SK-N-MC (cell line): ENCODE data around the gene MAPK9.

ENCODE experiments used
- DNase-seq: peaks from one replicate; pipeline ENCODE4 v3.0.0-alpha.2; 2011; ENCODE audit warnings: low read depth, low spot score
- H3K27ac ChIP-seq: fragments of 200-600 bp; sonication (generic); 2 replicates; pipeline ENCODE4 v1.5.1; 2016; ENCODE audit warnings: mixed run types
- H3K36me3 ChIP-seq: fragments of 200-600 bp; sonication (generic); 2 replicates; pipeline ENCODE4 v1.6.1; 2017; ENCODE audit warnings: antibody characterized with exemption, low read length, mixed read lengths; ENCODE audit not compliant: insufficient read depth
- H3K4me3 ChIP-seq: fragments of 200-600 bp; sonication (generic); 2 replicates; pipeline ENCODE4 v1.5.1; 2016
- H3K9ac ChIP-seq: fragments of 200-600 bp; sonication (generic); 2 replicates; pipeline ENCODE4 v1.8.0; 2017; ENCODE audit warnings: mixed run types, mixed read lengths; ENCODE audit not compliant: insufficient read length
- H3K9me3 ChIP-seq: fragments of 200-600 bp; sonication (generic); 2 replicates; pipeline ENCODE4 v1.6.1; 2017; ENCODE audit warnings: low read depth, mild to moderate bottlenecking, antibody characterized with exemption, low read length, moderate library complexity, mixed read lengths
- EZH2 ChIP-seq: fragments of 200-600 bp; sonication (generic); IDR thresholded peaks from one replicate; pipeline ENCODE4 v1.6.1; 2017; ENCODE audit warnings: antibody characterized with exemption
- FOXP2 ChIP-seq: optimal IDR thresholded peaks from 2 replicates; pipeline ENCODE3; 2011; ENCODE audit warnings: mild to moderate bottlenecking, moderate library complexity; ENCODE audit not compliant: insufficient read depth; ENCODE audit errors: extremely low read length, control extremely low read depth
- POLR2AphosphoS5 ChIP-seq: IDR thresholded peaks from 2 replicates; pipeline ENCODE4 v1.6.1; 2012; ENCODE audit warnings: mild to moderate bottlenecking, low read depth, low read length, borderline replicate concordance

The MAPK9 gene

DNA sequence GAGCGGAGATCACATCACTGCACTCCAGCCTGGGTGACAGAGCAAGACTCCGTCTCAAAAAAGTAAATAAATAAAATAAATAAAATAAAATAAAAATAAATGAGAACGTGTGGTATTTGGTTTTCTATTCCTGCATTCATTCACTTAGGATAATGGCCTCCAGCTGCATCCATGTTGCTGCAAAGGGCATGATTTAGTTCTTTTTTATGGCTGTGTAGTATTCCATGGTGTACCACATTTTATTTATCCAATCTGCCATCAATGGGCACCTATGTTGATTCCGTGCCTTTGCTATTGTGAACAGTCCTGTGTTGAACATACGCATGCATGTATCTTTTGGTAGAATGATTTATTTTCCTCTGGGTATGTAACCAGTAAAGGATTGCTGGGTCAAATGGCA lies 74.1 kb downstream of the MAPK9 start:
- TF ChIP-seq FOXP2 = no peak
- TF ChIP-seq POLR2AphosphoS5 = no peak
- TF ChIP-seq EZH2 = no peak
- Histone ChIP-seq H3K9ac (no peak overlapping the region), H3K9me3 (no peaks in the 10 kb centered on the region), H3K27ac (no peak overlapping the region), H3K36me3 (no peaks in the 10 kb centered on the region), H3K4me3 (no peak overlapping the region)
- no peak for DNase-seq

DNA sequence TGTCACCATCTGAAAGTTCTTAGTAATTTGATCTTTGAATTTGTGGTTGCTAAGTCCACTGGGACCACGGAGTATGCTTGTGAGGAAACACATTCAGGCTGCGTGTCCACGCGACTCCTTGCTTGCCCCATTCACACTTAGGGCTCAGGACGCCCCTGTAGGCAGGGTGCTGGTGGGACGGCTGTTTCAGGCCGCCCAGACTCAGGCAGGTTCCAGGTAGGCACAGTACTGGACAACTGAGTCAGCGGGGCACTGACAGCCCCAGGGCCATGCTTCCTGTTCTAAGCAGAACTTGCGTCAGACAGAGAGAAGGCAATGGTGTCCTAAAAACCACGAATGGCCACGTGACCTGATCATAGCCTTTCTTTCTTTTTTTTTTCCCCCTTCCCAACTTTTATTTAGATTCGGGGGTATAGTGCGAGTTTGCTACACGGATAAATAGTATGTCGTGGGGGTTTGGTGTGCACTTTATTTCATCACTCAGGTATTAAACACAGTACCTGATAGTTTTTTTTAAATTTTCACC lies 75.2 kb downstream of the MAPK9 start:
- no peak for DNase-seq
- TF ChIP-seq EZH2 (no peak), POLR2AphosphoS5 (no peak), FOXP2 (no peak)

DNA sequence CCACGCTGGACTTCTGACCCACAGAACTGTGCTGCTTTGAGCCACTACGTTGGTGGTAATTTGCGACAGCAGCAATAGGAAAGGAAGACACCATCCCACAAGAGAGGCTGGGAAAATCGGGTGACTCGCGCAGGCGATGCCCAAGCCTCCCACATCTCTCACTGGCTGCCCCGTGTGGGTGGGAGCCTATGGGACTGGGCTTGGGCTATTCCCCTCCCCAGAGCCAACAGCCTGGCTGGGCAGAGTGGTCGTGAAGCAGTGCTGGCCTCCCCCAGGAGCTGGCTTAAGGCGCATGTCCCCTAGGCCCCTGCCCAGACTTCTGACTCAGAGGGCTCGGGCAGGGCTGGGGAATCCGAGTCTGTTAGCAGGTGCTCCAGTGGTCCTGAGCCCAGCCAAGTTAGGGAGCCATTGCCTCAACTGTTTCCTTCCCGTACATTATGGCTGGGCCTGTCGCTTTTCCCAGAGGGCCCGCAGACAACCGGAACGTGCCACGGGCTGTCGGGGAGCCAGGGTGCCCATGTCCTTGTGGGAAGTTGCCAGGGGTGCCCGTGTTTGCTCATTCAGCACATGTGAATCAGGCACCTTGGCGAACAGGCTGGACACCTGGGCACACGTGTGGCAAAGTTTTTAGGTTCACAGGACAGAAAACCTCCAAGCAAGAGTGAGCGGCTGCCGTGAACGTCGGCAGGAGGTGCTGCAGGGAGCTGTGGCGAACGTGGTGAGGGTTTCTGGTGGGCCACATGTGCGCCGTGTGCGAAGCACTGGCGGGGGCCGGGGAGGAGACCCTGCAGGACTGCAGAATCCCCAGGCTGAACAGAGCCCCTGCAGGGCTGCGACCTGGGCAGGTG lies 75.9 kb downstream of the MAPK9 start:
- DNase-seq = no peak
- no peaks in the 10 kb centered on the region for H3K9me3 ChIP-seq
- no peak overlapping the region for H3K27ac ChIP-seq

More for the DNA sequence above, 75.2 kb downstream of the MAPK9 start:
- Histone ChIP-seq H3K9ac (no peak overlapping the region), H3K4me3 (no peak overlapping the region), H3K36me3 (no peaks in the 10 kb centered on the region), H3K9me3 (no peaks in the 10 kb centered on the region), H3K27ac (no peak overlapping the region)

DNA sequence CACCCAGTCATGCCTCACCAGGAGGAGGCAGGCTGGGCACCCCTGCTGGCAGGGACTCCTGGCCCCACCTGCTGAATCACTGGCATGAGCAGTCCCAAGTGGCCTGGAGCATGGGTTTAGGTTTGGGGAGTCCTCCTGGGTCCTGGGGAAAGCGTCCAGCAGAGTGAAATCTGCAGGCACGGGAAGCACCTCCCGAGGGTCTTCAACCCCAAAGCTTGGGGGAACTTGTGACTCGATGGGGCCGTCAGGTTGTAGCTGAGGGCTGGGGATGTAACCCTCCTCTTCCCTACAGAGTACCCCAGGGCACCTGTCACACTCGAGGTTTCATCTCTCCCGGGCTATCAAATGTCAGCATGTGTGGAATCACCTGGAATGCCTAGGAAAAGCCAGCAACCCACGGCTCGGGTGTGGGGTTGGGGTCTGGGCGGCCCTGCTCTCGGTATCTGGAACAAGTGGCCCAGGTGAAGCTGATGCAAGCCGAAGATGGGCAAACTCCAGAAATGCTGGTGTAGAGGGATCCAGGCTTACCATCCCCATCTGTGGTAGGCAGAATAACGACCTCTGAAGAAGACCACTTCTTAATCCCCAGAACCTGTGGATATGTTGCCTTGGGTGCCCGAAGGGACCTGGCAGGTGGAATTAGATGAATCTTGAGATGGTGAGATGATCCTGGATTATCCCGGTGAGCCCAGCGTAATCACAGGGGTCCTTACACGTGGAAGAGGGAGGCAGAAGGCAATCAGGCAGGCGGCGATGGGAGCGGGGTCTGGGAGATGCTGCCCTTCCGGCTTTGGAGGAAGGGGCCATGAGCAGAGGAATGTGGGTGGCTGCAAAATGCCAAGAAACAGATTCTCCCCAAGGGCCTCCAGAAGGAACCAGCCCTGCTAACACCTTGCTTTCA lies 76.8 kb downstream of the MAPK9 start:
- DNase-seq = no peak
- Histone ChIP-seq H3K9me3 (no peaks in the 10 kb centered on the region), H3K4me3 (no peak overlapping the region), H3K27ac (no peak overlapping the region), H3K36me3 (no peaks in the 10 kb centered on the region), H3K9ac (no peak overlapping the region)
- TF ChIP-seq FOXP2 (no peak), POLR2AphosphoS5 (no peak), EZH2 (no peak)

More for the DNA sequence above, 75.9 kb downstream of the MAPK9 start:
- Histone ChIP-seq H3K9ac (no peak overlapping the region), H3K4me3 (no peak overlapping the region), H3K36me3 (no peaks in the 10 kb centered on the region)
- TF ChIP-seq POLR2AphosphoS5 (no peak), FOXP2 (no peak), EZH2 (no peak)

DNA sequence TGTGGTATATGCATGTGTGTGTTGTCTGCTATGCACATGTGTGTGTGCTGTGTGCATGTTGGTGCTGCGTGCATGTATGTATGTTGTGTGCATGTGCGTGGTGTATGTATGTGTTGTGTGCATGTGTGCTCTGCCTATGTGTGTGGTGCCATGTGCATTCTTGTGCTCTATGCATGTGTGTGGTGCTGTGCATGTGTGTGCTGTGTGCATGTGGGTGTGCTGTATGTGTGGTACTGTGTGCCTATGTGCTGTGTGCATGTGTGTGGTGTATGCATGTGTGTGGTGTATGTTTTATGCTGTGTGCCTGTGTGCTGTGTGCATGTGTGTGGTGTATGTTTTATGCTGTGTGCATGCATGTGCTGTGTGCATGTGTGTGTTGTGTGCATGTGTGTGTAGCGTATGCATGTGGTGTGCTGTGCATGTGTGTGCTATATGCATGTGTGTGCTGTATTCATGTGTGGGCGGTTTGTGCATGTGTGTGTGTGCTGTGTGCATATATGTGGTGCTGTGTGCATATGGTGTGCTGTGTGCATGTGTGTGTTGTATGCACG lies 78.2 kb downstream of the MAPK9 start:
- TF ChIP-seq EZH2 = no peak
- H3K27ac ChIP-seq = no peak overlapping the region
- no peaks in the 10 kb centered on the region for H3K9me3 ChIP-seq
- no peak overlapping the region for H3K9ac ChIP-seq
- H3K4me3 ChIP-seq = no peak overlapping the region
- DNase-seq = no peak
- no peaks in the 10 kb centered on the region for H3K36me3 ChIP-seq

DNA sequence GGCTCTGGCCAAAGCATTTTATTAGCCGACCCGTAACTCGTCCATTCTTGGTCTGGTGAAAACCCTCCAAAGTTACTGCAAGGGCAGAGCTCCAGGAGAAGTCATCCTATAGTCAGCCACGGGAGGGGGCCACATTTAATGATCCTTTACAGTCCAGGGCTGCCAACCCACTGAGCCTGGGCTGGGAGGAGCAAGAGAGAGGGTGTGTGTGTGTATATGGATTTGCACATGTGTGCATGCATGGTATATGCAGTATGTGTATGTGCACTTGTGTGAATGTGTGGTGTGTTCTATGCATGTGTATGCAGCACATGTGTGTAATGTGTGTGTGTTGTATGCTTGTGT lies 78.7 kb downstream of the MAPK9 start:
- no peak overlapping the region for H3K27ac ChIP-seq
- H3K4me3 ChIP-seq = no peak overlapping the region
- TF ChIP-seq FOXP2 = no peak
- TF ChIP-seq POLR2AphosphoS5 = no peak
- TF ChIP-seq EZH2 = no peak
- no peak for DNase-seq
- no peaks in the 10 kb centered on the region for H3K9me3 ChIP-seq
- no peak overlapping the region for H3K9ac ChIP-seq
- no peaks in the 10 kb centered on the region for H3K36me3 ChIP-seq

DNA sequence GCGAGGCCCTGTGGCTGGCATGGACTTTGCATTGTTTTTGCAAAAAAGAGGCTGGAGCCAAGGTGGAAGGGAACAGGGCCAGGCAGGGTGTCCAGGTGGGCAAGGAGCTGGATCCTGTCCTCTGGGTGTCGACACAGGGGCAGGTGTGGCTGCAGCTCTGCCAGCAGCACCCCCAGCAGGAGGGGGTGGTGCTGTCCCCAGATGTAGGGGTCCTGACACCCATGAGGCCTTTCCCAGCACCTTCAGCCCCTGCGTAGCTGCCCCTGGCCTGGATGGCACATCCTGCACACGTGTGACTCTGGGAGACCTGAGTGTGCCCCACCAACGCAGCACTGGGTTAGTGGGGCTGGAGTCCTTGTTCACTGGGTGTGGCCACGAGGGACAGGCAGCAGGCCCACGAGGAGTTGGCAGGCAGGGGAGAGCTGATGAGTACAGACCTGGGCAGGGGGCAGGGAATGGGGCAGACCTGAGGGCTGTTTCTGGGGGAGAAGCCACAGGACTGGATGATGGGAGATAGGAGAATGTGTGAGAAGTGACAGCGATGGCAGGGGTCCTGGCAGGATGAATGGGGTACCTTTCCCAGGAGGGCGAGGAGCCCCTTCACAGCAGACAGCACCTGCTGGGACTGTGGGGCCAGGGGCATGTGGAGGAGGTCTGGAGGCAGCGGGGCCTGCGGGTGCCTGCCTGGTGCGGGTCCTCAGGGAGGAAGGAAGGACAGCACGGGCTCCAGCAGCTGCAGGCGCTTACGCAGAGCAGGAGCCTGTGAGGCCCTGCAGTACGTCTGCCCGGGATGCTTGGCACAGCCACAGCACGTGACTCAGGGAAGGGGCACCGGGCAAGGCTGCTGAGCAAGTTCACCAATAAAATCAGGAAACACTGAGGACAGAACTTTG lies 79.3 kb downstream of the MAPK9 start:
- DNase-seq = no peak
- no peak overlapping the region for H3K4me3 ChIP-seq

More for the DNA sequence above, 79.3 kb downstream of the MAPK9 start:
- TF ChIP-seq FOXP2 (no peak), EZH2 (no peak), POLR2AphosphoS5 (no peak)
- Histone ChIP-seq H3K27ac (no peak overlapping the region), H3K9ac (no peak overlapping the region), H3K36me3 (no peaks in the 10 kb centered on the region), H3K9me3 (no peaks in the 10 kb centered on the region)
